Occipital lobe (tissue), 2 donors: Measurements from ENCODE around the gene POLR2B. TPM values are rescaled to one million over a fixed set of nuclear protein-coding genes. Genes with fewer than 3 reads are reported as not detected.
"Not testable (repeated sequence)": the region's sequence is repeated elsewhere in the genome, so short reads cannot be mapped to it uniquely, and the experiment has no call there.

Source experiments
- DNase-seq: peaks from one replicate; lab custom pipeline; 2025; lab: John Stamatoyannopoulos, UW
- total RNA-seq: library from RNA; depleted of rRNA; stranded (reverse); fragments of >200 nt; gene quantifications from one replicate; pipeline ENCODE4 v1.2.3, GENCODE V29; 2014

POLR2B gene
- total RNA-seq, 1 donor from 2014 or later, result 230 TPM

DNA sequence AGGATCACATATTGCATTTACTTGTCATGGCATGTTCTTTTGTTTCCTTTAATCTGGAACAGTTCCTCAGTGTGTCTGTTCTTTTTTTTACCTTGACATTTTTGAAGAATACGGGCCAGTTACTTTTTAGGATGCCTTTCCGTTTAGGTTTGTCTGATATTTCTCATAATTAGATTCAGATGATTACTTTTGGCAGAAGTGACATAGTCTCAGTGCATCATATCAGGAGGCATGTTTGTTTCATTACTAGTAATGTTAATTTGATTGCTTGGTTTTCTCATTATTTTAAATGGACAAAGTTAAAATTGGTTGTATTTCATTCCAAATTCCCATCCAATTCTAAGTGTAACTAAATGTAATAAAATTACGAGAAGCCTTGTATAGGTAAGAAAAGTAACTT lies 8.3 kb downstream of the POLR2B start:
- DNase-seq, result no peak

DNA sequence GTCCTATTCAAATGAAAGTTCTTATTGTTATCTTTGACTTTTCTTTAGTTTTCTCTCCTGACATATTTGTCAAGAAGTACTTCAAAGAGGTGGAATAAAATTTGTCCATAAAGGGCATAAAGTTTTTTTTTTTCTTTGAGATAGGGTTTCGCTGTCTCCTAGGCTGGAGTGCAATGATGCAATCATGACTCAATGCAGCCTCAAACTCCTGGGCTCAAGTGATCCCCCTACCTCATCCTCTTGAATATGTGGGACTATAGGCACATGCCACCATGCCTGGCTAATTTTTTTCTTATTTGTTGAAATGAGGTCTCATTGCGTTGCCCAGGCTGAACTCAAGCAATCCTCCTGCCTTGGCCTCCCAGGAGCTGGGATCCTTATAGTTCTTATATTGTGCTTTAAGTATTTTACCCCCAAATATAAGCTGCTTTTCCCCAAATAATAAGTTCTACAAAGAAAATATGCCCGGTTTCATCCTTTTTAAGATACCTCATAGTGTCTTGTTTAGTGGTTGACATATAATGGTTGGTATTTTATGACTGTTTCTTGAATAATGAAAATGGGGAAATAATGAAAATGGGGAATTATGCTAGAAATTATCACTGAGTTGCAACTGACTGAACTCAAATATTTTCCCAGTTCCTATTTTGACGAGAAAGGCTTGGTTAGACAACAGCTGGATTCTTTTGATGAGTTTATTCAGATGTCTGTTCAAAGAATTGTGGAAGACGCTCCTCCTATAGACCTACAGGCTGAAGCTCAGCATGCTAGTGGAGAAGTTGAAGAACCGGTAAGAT lies 11.6 kb downstream of the POLR2B start:
- DNase-seq, result no peak

DNA sequence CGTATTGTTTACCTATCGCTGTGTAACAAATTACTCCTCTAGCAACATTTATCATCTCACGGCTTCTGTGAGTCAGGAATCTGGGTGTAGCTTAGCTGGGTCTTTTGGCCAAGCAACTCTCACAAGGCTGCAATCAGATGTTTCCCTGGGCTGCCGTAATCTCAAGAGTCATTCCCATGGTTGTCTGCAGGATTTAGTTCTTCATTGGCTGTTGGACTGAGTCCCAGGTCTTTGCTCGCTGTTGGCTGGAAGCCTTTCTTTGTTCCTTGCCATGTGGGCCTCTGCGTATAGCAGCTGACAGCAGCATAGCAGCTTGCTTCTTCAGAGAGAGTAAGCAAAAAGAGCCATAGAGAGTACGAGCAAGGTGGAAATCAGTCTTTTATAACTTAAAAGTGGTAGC lies 16.8 kb downstream of the POLR2B start:
- peak; percentile 64 for DNase-seq

DNA sequence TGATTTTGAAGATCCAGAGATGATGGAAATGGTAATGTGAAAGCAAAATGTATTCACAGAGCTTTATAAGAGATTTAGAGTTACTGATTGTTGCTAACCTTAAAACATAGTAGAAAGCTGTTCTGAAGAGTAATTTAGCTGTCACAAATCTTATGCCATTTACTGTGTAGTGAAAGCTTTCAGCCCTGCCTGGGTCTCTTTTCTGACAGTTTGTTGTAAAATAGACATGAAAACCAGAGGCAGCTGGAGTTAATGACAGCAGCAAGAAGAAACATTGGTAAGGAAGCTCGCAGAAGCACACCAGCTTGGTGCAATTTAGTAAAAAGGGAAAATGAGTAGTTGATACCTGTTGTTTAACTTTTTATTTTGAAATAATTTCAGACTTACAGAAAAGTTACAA lies 21.1 kb downstream of the POLR2B start:
- no peak for DNase-seq

DNA sequence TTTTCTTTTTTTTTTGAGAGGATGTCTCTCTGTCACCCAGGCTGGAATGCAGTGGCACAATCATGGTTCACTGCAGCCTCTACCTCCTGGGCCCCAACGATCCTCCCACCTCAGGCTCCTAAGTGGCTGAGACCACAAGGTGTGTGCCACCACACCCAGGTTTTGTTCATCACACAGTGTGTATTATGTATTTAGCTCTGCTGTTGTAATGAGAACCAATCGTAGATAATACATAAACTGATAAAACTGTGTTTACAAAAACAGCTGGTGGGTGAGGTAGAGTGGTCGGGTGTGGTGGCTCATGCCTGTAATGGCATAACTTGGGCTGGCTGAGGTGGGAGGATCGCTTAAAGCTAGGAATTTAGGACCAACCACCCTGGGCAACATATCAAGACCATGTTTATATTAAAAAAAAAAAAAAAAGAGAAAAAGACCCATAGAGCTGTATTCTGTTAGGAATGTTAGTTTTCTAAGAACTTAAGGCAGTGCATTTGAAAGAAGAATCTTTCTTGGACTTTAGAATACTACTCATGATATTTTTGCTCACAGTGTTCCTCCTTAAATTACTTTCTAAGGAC lies 34.9 kb downstream of the POLR2B start:
- no peak for DNase-seq

DNA sequence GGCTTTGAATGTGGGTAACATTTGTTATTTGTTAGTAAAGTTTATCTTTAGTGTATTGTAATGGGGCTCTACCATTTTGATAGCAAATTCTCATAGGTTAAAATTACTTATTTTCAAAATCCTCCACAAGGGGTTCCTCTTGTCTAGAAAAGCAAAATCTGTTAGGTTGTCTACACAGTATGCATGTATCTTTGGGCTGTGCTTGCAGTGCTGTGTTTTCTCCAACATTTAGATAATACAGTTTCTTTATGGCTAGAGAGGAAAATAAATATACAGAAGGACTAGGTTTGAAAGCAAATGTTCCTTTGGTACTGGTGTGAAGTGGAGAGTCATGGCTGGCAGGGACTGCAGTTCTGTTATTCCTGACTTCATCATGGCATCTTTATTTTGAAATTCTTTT lies 40.3 kb downstream of the POLR2B start:
- no peak for DNase-seq

DNA sequence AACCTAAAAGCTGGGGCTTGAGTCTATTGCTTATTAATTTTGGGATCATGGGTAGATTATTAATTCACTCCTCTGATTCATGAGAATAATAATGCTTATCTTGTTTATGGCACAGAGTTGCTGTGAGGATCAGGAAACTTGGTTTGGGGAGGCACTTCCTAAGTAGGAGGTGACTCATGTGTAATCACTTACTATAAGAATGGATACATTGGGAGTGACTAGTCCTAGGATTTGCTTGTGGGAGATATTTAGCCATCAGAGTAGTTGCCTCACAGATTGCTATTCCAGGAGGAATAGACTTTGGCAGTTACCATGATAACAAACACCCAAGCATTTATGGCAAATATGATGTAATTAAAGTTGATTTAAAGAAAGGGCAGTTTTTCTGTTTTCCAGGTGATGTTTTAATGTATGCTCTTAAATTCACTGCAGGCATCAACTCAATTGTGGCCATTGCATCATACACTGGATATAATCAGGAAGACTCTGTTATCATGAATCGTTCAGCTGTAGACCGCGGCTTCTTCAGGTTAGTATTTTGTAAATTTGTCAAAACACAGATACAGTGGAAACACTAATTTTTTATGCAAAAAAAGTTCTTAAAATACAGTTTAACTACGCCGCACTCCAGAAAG lies 41.9 kb downstream of the POLR2B start:
- DNase-seq, result no peak

DNA sequence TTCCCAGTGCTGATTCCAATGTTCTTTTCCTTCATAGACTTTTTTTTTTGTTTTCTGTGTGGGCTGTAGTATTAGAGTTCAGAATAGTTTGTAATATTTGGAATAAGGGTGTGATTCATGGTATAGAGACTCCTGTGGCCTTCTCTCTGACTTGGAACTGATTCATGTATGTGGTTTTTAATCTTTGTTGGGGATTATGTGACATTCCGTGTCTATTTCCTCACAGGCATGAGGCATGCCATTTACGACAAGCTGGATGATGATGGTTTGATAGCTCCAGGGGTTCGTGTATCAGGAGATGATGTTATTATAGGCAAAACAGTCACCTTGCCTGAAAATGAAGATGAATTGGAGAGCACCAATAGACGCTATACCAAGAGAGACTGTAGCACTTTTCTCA lies 44.4 kb downstream of the POLR2B start:
- DNase-seq, result no peak

DNA sequence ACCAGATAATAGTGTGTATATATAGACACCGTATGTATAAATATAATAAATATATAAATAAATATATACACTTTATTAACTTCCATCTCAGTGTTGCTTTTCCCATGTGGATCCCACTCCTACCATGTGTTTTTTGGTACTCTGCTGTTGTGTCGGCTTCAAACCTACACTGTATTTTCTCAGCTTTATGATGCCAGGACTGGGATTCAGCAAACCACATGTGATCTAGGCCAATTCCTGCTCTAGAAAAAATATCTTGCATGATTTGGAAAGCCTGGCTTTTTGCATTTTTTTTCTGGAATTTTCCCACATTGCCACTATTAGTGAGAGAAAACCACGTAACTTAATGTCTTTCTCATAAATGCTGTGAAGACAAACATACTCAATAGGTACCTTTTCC lies 55.8 kb downstream of the POLR2B start:
- no peak for DNase-seq

DNA sequence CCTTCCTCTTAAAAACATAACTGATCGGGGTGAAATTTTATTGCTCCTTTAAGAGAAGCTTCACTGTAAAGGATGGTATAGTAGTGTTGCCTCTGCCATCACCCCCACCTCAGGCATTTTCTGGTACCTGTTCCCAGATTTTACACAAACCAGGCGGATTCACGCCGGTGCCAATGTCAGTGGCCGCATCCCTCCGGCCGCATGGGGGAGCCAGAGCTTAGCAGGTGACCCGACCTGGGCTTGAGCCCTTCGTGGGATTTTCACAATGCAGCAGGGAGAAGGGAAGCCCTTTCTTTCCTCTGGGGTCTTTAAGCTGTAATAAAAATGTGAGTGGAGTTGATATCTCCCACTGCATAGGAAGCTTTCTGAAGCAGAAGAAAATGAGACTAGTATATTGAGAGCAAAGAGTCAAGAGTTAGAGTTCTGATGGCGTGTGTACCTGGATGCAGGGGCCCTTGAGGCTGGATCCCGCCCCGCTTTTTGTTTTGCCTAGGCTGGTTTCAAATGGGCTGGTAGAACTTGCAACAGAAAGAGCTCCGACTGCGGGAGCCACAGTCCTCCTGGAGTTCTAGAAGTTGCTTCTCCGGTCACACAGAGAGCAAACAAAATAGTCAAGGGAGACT lies 59.4 kb downstream of the POLR2B start:
- peak; percentile 24 for DNase-seq

DNA sequence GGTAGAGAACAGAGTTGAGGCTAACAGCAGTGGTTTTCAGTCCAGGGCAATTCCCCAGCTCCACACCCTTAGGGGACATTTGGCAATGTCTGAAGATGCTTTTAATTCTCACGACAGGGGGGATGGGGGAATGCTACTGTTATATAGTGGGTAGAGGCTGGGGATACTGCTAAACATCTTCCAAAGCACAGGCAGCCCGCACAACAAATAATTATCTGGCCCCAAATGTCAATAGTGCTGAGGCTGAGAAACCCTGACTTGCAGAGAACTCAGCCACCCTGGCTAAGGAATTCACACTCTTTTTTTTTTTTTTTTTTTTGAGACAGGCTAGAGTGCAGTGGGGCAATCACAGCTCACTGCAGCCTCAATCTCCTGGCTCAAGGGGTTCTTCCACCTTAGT lies 60.6 kb downstream of the POLR2B start:
- DNase-seq, result no peak

DNA sequence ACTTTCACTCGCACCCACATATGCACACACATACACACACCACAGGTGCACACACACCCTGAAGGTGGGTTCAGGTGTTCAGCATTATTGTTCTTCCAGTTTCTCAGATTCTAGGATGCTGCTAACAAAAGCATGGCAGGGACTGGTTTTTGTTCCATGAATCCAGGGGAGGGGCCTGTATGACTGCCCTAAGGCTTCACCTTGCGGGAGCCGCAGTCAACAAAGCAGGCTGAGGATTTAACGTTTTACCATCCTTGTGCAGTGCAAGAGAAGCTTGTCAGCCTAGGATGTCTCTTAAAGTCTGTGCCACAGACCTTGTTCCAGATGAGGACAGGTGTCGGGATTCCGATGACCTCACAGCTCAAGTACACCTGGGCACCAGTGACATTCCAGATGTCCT lies 61.8 kb downstream of the POLR2B start:
- no peak for DNase-seq

DNA sequence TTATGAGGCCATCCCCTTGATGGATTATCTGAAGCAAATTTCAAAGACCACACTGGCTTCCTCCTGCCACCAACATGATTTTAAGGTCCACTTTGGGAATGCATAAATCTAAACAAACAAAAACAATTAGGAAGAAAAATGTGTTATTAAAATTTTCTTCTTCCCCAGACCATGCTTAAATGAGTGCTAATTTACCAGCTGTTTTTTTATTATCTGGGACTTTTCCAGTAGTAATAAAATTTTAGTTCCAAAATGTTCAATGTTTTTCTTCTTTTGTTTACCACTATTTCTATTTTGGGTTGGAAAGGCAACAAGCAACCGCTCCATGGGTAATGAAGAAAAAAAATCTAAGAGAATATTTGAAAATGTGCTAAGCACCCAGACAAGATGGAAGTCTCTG lies 62.3 kb downstream of the POLR2B start:
- DNase-seq, result no peak

DNA sequence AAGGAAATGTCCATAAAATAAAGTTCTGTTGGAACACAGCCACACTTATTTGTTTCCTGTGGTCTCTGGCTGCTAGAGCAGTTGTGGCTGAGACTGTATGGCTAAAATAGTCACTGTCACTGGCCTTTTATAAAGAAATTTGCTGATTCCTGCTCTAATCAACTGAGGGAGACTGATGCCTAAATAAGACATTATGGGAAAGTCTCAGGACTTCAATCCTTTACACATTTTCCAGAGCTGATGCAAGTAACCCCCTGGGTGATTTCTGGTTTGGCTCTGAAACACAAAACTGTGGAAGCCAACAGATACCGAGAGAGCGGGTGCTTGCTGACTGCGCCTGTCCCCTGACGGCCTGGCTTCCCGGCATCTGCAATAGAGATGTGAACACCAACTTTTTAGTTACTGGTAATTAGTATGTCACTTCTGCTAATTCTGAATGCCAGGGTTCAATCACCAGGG lies 64.0 kb downstream of the POLR2B start:
- no peak for DNase-seq

DNA sequence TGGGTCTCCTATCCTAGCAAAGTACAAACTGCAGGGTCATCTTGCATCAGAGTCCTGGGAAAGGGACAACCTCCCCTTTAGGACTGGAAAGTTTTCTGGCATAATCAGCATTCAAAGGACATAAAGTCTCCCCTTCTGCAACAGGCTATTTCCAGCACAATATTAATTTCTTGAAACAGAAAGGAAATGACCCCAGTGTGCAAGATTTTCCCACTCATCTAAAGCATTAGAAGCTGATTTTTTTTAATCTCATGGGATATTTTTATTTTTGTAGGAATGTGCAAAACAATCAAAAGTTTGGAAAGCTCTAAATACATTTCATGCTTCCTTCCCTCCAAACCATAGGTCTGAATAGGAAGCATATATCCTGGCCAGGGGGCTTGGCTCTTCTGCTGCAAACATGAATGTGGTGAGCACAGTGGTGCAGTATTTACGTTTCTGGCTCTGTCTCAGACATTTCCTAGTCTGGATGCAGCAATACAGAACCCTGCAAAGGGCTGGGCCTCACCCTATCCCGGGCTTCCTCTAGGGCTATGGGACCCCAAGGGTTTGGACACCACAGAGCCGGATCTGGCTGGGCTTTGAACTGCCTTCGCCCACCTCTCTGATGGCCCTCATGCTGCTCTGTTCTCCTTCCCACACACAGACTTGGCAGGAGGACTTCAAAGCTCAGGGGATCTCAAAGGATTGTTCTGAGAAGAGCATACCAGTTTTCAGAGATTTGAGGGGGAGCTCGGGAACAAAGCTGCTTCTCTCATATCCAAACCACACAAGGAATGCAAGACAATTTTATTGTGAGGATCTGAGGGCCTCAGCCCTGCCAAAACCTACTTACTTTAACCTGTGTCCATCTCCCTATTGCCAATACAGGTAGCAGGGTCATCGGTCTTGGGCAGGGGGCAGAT lies 64.9 kb downstream of the POLR2B start:
- no peak for DNase-seq

DNA sequence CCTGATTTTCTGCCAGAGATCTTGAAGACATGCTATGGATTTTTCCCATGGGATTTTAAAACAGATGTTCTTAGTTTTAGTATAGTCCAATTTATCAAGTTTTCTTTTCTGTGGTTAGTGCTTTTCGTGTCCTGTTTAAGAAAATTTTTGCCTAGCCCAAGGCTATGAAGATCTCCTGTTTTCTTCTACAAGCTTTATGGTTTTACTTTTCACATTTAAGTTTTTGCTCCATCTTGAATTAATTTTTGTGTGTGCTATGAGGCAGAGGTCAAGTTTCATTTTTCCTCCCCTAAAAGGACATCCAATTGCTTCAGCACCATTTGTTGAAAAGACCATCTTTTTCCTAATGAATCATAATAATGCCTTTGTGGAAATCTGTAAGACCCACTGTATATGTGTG lies 65.6 kb downstream of the POLR2B start:
- DNase-seq, result no peak

DNA sequence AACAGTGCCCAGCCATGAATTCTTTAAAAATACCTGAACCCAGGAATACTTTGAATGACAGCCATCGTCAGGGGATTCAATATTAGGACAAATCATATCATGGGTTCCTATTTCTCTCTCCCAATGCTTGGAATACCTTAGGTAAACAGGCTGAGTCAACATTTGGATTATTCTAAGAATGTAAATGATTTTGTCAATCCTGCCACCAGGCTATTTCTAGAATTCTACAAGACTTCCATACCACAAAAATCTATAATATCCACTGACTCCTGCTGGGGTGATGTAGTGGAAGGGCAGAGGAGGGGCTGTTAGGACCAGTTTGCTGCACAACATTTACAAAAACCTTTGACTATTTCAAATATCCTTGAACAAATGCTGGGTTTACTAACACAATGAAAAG lies 66.3 kb downstream of the POLR2B start:
- no peak for DNase-seq

DNA sequence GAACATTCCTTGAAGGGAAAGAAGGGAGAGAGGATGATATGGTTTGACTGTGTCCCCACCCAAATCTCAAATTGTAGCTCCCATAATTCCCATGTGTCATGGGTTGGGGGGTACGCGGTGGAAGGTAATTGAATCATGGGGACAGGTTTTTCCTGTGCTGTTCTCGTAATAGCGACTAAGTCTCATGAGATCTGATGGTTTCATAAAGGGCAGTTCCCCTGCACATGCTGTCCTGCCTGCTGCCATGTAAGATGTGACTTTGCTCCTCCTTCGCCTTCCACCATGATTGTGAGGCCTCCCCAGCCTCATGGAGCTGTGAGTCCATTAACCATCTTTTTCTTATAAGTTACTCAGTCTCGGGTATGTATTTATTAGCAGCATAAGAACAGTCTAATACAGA lies 68.3 kb downstream of the POLR2B start:
- DNase-seq, result not testable (repeated sequence)

DNA sequence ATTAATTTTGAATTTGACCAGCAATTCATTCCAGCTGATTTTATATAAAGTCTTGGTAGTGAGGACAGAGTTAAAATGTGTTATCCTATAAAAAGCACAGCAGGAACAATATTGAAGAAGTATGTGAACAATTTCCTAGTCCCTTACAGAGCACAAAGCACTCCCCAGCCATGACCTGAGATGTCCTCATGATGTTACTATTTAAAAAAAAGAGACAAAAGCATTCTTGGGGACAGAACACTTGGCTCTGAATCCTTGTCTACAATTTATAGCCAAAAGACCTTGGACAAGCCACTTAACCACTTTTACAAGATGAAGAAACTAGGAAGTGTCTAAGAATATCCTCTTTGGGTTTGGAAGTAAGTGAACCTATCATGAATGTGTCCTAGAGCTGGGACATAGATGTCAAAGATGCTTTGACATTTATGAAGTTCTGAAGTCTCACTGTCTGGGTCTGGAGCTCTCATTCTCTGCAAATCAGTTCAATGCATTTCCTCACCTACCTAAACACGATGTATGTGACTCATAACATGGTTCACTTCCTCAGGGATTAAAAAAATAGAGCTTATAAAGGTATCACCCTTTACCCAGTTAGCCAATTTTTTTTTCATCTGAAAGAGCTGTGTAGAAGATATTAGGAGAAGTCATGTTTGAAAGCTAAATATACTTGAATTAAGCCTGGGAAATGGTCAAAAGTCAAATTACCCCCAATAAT lies 70.1 kb downstream of the POLR2B start:
- DNase-seq, result no peak

DNA sequence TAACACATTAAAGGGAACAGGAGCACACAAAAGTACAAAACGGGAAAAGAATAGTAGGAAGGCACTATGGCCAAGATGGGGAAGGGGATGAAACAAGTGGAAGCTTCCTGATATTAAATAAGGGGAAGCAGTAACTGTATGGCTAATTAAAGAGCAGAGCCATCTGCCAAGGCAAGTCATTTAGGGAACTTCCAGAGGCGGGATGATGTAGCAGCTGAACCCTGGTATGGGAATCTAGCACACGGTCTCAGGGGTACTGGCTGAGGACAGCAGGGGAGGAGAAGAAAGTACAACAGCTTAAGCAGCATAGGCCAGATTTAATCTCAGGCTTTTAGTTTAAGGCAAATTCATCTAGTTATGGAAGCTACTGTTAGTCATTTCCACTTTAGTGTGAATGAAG lies 72.4 kb downstream of the POLR2B start:
- no peak for DNase-seq

DNA sequence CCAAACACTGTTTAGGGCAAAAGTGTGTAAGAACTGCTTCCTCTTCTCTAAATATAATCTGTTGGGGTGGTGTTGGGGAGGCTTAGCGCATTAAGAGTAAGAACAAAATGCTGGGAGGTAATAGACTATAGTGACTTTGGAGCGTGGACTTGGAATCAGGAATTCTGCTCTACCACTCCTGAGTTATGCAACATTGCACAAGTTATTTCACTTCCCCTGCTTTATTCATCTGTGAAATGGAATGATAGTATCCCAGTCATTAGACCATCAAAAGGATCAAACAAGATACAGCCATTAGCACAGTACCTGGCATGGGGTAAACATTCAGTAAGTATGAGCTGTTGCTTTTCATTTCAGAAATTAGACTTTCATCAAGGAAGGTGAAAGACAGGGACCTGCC lies 72.8 kb downstream of the POLR2B start:
- DNase-seq, result no peak
